Nephron progenitor cell (in vitro differentiated cells): ENCODE measurements around the gene HSD3B7.

Experiments
- DNase-seq: peaks from one replicate; pipeline ENCODE4 v3.0.0; 2021
- H3K27ac Mint-ChIP-seq: 2 replicates; pipeline ENCODE4 v1.8.0; 2021; ENCODE audit warnings: mild to moderate bottlenecking, moderate library complexity, mixed read lengths
- H3K27me3 Mint-ChIP-seq: 2 replicates; pipeline ENCODE4 v1.8.0; 2021; ENCODE audit warnings: mild to moderate bottlenecking, low read depth, mixed read lengths; ENCODE audit not compliant: poor library complexity
- H3K36me3 Mint-ChIP-seq: 2 replicates; pipeline ENCODE4 v1.8.0; 2021; ENCODE audit warnings: low read depth, mixed read lengths
- H3K4me1 Mint-ChIP-seq: 2 replicates; pipeline ENCODE4 v1.8.0; 2021; ENCODE audit warnings: mixed read lengths
- H3K4me3 Mint-ChIP-seq: 2 replicates; pipeline ENCODE4 v1.8.0; 2021; ENCODE audit warnings: mild to moderate bottlenecking, moderate library complexity, mixed read lengths
- H3K9me3 Mint-ChIP-seq: 2 replicates; pipeline ENCODE4 v1.8.0; 2021; ENCODE audit warnings: mild to moderate bottlenecking, moderate library complexity, mixed read lengths
- TF ChIP-seq, protein P1 (sequence below): fragments of 200-600 bp; sonication (generic); IDR thresholded peaks from 2 replicates; pipeline ENCODE4 v1.5.0; 2021; ENCODE audit warnings: antibody characterized with exemption

HSD3B7 gene

GRCh38 chr16:31025339-31025738, 40.3 kb downstream of the HSD3B7 start:
- no peak for DNase-seq
- H3K27me3 Mint-ChIP-seq = peaks cover 13% of the 10 kb centered on the region
- no peaks in the 10 kb centered on the region for H3K9me3 Mint-ChIP-seq
- H3K36me3 Mint-ChIP-seq = no peaks in the 10 kb centered on the region
- H3K4me1 Mint-ChIP-seq = peaks cover 8% of the 10 kb centered on the region
- no peak overlapping the region for H3K27ac Mint-ChIP-seq
- TF ChIP-seq, protein P1, sequence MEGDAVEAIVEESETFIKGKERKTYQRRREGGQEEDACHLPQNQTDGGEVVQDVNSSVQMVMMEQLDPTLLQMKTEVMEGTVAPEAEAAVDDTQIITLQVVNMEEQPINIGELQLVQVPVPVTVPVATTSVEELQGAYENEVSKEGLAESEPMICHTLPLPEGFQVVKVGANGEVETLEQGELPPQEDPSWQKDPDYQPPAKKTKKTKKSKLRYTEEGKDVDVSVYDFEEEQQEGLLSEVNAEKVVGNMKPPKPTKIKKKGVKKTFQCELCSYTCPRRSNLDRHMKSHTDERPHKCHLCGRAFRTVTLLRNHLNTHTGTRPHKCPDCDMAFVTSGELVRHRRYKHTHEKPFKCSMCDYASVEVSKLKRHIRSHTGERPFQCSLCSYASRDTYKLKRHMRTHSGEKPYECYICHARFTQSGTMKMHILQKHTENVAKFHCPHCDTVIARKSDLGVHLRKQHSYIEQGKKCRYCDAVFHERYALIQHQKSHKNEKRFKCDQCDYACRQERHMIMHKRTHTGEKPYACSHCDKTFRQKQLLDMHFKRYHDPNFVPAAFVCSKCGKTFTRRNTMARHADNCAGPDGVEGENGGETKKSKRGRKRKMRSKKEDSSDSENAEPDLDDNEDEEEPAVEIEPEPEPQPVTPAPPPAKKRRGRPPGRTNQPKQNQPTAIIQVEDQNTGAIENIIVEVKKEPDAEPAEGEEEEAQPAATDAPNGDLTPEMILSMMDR = no peak
- no peak overlapping the region for H3K4me3 Mint-ChIP-seq

GRCh38 chr16:31029272-31029671, 44.3 kb downstream of the HSD3B7 start:
- H3K9me3 Mint-ChIP-seq = no peaks in the 10 kb centered on the region

GRCh38 chr16:31031276-31031675, 46.3 kb downstream of the HSD3B7 start:
- Mint-ChIP-seq H3K27me3 (peaks cover 5% of the 10 kb centered on the region), H3K4me3 (no peak overlapping the region), H3K27ac (no peak overlapping the region), H3K9me3 (no peaks in the 10 kb centered on the region), H3K36me3 (no peaks in the 10 kb centered on the region), H3K4me1 (peaks cover 19% of the 10 kb centered on the region)
- no peak for DNase-seq
- TF ChIP-seq, protein P1 = no peak

More at GRCh38 chr16:31029272-31029671, 44.3 kb downstream of the HSD3B7 start:
- Mint-ChIP-seq H3K4me1 (peaks cover 25% of the 10 kb centered on the region), H3K27me3 (peaks cover 14% of the 10 kb centered on the region), H3K4me3 (no peak overlapping the region), H3K27ac (no peak overlapping the region), H3K36me3 (no peaks in the 10 kb centered on the region)
- TF ChIP-seq, protein P1 = no peak
- DNase-seq = no peak

DNA sequence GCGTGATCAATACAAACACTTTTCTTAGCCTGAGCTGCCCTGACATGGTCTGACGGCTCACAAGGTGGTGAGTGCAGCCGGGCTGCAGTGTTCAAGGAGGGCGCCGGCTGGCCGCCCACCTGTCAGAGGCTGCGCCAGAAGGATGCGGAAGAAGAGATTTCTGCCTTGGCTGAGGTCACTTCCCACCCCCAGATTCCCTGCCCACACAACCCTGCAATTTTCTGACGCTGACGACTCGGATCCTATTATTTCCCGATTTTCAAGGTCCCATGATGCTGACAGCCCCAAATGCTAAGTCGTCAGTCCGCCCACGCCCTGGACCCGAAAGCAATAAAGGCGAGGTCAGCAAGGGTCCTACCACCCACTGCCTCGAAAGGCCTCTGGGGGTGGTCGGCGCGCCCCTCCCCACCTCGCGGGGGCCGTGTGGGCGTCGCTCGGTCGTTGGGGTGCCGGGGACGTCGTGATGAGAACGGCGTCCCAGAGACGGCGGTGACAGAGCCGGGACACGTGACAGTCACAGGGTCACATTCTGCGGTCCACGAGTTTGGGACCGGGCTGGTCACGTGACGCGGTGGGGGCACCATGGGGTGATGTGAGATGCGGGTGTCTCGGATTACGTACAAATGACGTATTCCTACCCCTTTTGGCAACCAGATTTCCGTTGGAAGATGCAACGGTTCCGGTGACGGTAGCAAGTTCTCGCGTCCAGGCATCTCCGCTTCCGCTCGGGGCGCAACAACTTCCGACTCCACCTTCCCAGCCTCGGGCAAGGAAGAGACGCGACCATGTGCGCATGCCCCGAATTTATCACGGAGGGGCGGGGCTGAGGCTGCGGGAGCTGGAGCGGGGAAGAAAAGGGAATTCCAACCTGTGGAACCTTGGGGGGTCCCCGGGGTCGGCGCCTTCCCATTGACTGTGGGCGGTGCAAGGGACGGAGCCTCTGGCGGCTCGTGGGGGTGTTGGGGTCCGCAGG, 48.0 kb downstream of the HSD3B7 start, which contains the start of gene STX4:
Gene STX4 (plus strand): TSS at position 823 of the 973 bp plus-strand sequence. CDS start 248 bp downstream, outside the sequence.
- Mint-ChIP-seq H3K4me1 (peaks cover 19% of the 10 kb centered on the region), H3K9me3 (no peaks in the 10 kb centered on the region), H3K27ac (peak within 1 kb of the TSS; percentile 71), H3K36me3 (no peaks in the 10 kb centered on the region), H3K4me3 (peak within 1 kb of the TSS; percentile 93), H3K27me3 (peaks cover 5% of the 10 kb centered on the region)
- TF ChIP-seq, protein P1 = no peak
- peak; percentile 98 for DNase-seq

DNA sequence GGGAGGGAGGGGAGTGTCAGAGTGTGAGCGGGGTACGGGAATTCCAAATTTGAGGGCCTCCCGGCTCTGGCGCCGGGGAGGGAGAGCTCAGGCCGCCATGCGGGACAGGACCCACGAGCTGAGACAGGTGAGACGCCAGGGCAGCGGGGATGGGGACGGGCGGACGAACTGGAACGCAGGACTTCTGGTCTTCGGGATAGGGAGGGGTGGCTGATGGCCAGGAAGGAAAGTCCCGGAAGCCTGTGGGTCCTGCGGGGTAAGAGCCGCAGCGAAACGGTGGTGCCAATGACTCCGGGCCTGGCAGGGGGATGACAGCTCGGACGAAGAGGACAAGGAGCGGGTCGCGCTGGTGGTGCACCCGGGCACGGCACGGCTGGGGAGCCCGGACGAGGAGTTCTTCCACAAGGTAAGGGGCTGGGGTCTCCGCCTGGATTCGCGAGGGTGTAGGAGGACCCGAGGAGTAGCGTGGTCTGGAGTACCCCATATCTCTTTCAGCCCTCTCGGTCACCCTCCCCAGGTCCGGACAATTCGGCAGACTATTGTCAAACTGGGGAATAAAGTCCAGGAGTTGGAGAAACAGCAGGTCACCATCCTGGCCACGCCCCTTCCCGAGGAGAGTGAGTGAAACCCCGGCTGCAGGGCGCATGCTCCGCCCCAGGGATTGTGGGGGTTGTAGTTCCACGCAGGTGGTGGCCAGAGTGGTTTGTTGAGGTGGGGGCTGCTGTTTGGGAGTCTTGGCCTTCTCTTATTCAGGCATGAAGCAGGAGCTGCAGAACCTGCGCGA, 48.9 kb downstream of the HSD3B7 start:
- DNase-seq = peak; percentile 92
- Mint-ChIP-seq H3K27ac (peak overlapping the region; percentile 45), H3K4me1 (peaks cover 19% of the 10 kb centered on the region), H3K27me3 (peaks cover 5% of the 10 kb centered on the region), H3K9me3 (no peaks in the 10 kb centered on the region), H3K4me3 (peak overlapping the region; percentile 93), H3K36me3 (no peaks in the 10 kb centered on the region)
- TF ChIP-seq, protein P1 = no peak
